ENCODE measurements around the gene PRDX3. TPM values are rescaled to one million over a fixed set of nuclear protein-coding genes. Genes with fewer than 3 reads are reported as not detected.

PRDX3 gene
- total RNA-seq, 6 experiments from 2014 or later: 156 to 183 (median 171) TPM

GRCh38 chr10:119216127-119216526 is 37.5 kb upstream of the PRDX3 start:
- TF ChIP-seq, protein P1, sequence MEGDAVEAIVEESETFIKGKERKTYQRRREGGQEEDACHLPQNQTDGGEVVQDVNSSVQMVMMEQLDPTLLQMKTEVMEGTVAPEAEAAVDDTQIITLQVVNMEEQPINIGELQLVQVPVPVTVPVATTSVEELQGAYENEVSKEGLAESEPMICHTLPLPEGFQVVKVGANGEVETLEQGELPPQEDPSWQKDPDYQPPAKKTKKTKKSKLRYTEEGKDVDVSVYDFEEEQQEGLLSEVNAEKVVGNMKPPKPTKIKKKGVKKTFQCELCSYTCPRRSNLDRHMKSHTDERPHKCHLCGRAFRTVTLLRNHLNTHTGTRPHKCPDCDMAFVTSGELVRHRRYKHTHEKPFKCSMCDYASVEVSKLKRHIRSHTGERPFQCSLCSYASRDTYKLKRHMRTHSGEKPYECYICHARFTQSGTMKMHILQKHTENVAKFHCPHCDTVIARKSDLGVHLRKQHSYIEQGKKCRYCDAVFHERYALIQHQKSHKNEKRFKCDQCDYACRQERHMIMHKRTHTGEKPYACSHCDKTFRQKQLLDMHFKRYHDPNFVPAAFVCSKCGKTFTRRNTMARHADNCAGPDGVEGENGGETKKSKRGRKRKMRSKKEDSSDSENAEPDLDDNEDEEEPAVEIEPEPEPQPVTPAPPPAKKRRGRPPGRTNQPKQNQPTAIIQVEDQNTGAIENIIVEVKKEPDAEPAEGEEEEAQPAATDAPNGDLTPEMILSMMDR (IDR thresholded peaks at IDR 0.05): no peak

DNA sequence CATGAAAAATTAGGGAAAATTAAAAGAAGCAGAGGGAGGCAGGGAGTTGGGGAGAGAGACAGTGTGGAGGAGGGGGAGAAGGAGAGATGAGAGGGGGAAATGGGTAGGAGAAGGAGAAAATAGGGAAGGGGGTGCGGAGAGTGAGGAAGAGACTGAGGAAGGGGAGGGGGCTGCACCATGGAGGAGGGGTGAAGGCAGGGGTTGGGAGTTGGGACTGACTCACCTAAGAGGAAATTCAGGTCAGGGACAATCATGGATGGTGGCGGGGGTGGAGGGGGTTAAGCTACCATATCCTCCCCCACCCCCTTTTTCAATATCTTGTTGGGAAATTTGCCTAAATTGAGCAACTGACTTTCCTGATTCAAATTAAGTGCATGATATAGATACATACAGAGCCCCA is 36.8 kb upstream of the PRDX3 start:
- H3K27me3 Mint-ChIP-seq (ENCODE audit: insufficient read depth): no peaks in the 10 kb centered on the region; the same call in 1 of the 2 replicates
- no peak overlapping the region for H3K4me3 Mint-ChIP-seq
- H3K9me3 Mint-ChIP-seq: no peaks in the 10 kb centered on the region
- no peak for DNase-seq
- H3K4me1 Mint-ChIP-seq (ENCODE audit: low read depth): peaks cover 43% of the 10 kb centered on the region
- no peak overlapping the region for H3K27ac Mint-ChIP-seq
- TF ChIP-seq, protein P1 (IDR thresholded peaks at IDR 0.05): no peak
- H3K36me3 Mint-ChIP-seq (ENCODE audit: low read depth): no peaks in the 10 kb centered on the region; the same call in 1 of the 2 replicates

More at GRCh38 chr10:119216127-119216526, 37.5 kb upstream of the PRDX3 start:
- no peaks in the 10 kb centered on the region for H3K9me3 Mint-ChIP-seq
- no peak overlapping the region for H3K4me3 Mint-ChIP-seq
- H3K4me1 Mint-ChIP-seq (ENCODE audit: low read depth): peaks cover 39% of the 10 kb centered on the region
- no peak for DNase-seq
- H3K36me3 Mint-ChIP-seq (ENCODE audit: low read depth): no peaks in the 10 kb centered on the region; the same call in 1 of the 2 replicates
- H3K27ac Mint-ChIP-seq: no peak overlapping the region
- H3K27me3 Mint-ChIP-seq (ENCODE audit: insufficient read depth): no peaks in the 10 kb centered on the region; the same call in 1 of the 2 replicates

DNA sequence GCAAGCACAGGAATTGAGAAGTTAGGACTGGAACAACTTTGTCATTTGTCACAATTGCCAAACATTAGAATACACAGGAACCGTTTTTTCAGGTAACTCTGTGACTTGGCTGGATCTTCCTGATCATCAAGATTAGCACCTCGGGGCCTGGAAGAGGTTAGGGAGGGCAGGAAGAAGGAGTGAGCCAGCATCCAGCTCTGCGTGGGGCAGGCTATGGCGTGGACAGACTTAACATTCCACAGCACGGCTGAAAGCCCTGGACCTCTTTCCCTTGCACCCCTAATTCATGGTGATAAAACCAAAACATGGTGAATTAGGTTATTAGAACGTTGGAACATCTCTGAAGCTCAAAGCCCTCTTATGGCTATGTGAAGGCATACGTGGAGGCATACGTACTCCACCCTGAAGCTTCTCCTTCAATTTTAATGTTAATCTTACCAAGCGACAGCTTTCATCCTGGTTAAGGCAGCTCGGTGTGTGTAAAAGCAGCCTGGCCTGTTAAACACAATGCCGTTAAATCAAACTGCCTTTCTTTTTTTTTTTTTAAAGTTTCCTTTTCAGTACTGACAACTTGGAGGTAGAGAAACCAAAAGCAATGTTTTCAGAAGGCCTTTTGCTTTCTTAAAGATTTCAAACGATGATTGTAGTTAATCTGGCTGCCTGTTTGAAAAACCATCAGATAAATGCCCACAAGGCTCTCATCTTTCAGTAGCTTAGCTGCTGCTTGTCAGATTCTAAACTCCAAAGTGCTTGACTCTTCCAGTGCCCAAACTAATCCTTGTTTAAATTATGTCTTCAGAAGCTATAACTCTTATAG is 33.2 kb upstream of the PRDX3 start:
- Mint-ChIP-seq H3K4me3 (peak overlapping the region; percentile 76), H3K27me3 (ENCODE audit: insufficient read depth) (no peaks in the 10 kb centered on the region; the same call in 1 of the 2 replicates), H3K27ac (peak overlapping the region; percentile 74), H3K4me1 (ENCODE audit: low read depth) (peaks cover 55% of the 10 kb centered on the region), H3K36me3 (ENCODE audit: low read depth) (no peaks in the 10 kb centered on the region), H3K9me3 (no peaks in the 10 kb centered on the region)
- TF ChIP-seq, protein P1 (IDR thresholded peaks at IDR 0.05): no peak
- no peak for DNase-seq

DNA sequence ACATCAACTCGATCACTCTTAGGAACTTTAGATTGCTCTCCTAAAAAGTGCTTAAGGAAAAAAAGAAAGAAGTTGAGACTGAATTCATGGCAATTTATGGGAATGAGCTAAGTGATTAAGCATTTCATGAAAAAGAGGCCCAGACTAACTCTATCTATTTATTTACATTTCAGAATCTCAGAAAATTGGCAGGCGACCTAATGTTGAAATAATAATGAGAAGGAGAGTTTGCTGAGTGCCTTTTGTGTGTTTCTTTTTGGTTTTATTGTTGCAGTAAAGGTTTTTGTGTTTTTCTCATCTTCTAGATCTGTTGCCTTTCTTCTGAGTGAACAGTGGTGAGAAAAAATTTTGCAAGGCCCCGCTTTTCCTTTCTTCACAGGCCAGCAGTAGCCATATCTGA is 32.6 kb upstream of the PRDX3 start:
- peak; percentile 75 for DNase-seq
- H3K4me3 Mint-ChIP-seq: peak overlapping the region; percentile 76
- no peaks in the 10 kb centered on the region for H3K36me3 Mint-ChIP-seq (ENCODE audit: low read depth)
- TF ChIP-seq, protein P1 (IDR thresholded peaks at IDR 0.05): no peak
- no peaks in the 10 kb centered on the region; the same call in 1 of the 2 replicates for H3K27me3 Mint-ChIP-seq (ENCODE audit: insufficient read depth)
- peak overlapping the region; percentile 74 for H3K27ac Mint-ChIP-seq
- H3K4me1 Mint-ChIP-seq (ENCODE audit: low read depth): peaks cover 58% of the 10 kb centered on the region
- no peaks in the 10 kb centered on the region for H3K9me3 Mint-ChIP-seq

GRCh38 chr10:119210633-119211032 is 32.0 kb upstream of the PRDX3 start:
- TF ChIP-seq, protein P1 (IDR thresholded peaks at IDR 0.05): no peak
- Mint-ChIP-seq H3K4me1 (ENCODE audit: low read depth) (peaks cover 56% of the 10 kb centered on the region), H3K36me3 (ENCODE audit: low read depth) (no peaks in the 10 kb centered on the region), H3K4me3 (peak overlapping the region; percentile 76), H3K27ac (peak overlapping the region; percentile 74), H3K27me3 (ENCODE audit: insufficient read depth) (no peaks in the 10 kb centered on the region; the same call in 1 of the 2 replicates), H3K9me3 (no peaks in the 10 kb centered on the region)
- DNase-seq: no peak

All from HFFc6 (cell line).